NCI-H510A treated with DMSO at 0.1 percent for 48 hours (cell line): ENCODE measurements around the gene OLFM1.

Experiments used
- DNase-seq: peaks from one replicate; lab custom pipeline; 2025; lab: John Stamatoyannopoulos, UW

The OLFM1 gene

GRCh38 chr9:135090081-135090480 is 2.6 kb downstream of the OLFM1 start:
- DNase-seq, result no peak

GRCh38 chr9:135090547-135090946 is 3.1 kb downstream of the OLFM1 start:
- DNase-seq, result no peak

DNA sequence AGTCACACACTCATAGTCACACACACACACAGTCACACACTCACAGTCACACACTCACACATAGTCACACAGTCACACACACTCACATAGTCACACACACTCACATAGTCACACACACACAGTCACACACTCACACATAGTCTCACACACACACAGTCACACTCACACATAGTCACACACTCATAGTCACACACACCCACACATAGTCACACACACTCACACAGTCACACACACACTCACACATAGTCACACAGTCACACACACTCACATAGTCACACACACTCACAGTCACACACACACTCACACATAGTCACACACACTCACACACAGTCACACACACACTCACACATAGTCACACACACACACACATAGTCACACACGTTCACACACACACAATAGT is 4.1 kb downstream of the OLFM1 start:
- no peak for DNase-seq

GRCh38 chr9:135093111-135093510 is 5.6 kb downstream of the OLFM1 start:
- no peak for DNase-seq

GRCh38 chr9:135093911-135094584 is 6.6 kb downstream of the OLFM1 start:
- no peak for DNase-seq

DNA sequence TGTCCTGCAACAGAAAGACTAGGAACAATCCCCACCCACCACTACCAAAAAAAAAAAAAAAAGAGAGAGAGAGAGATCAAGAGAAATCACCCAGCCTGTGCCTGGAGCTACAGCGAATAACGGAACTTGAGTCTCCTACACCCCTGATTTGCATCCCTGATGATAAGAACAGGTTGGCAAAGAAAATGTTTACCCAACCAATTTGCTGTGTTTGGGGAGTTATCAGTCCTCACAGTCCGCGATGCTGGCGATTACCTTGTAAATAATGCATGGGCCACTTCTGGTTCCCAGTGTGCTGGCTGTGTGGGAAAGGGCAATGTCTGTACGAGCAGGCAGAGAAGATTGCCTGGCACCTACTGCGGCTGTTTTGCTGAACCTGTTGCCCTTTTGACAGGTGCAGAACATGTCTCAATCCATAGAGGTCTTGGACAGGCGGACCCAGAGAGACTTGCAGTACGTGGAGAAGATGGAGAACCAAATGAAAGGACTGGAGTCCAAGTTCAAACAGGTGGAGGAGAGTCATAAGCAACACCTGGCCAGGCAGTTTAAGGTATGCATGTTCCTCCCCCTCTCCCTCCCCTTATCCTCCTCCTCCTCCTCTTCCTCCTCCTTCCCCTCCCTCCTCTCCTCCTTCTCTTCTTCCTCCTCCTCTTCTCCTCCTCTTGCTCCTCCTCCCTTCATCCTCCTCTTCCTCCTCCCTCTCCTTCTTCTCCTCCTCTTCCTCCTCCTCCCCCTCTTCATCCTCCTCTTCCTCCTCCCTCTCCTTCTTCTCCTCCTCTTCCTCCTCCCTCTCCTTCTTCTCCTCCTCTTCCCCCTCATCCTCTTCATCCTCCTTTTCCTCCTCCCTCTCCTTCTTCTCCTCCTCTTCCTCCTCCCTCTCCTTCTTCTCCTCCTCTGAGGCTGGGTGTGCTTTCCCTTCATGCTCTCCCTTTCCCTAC is 8.3 kb downstream of the OLFM1 start:
- no peak for DNase-seq

DNA sequence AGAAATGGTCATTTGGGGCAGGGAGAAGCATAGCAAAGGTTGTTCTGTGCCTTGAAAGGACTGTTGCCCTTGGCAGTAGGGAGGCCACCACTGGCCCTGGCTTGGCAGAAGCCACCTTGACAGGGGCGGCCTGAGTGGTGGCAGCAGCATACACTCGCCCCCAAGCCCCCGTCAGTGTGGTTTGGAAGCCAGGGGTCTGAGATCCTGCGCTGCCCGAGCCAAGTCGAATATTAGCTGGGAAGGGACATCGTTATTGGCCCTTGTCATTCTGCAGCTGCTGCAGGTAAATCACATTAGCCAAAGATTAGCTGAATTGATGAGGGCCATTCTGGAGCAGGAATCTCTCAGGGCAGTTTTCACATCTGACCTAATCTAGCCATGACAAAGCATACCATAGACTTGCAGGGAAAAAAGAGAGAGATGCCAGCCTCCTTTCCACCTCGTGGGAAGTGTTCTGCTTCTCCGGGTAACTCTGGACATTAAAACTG is 9.0 kb downstream of the OLFM1 start:
- no peak for DNase-seq

GRCh38 chr9:135098400-135099105 is 11.1 kb downstream of the OLFM1 start:
- DNase-seq, result no peak

GRCh38 chr9:135099574-135099973 is 12.1 kb downstream of the OLFM1 start:
- DNase-seq, result no peak

GRCh38 chr9:135100241-135100681 is 12.8 kb downstream of the OLFM1 start:
- DNase-seq, result no peak

DNA sequence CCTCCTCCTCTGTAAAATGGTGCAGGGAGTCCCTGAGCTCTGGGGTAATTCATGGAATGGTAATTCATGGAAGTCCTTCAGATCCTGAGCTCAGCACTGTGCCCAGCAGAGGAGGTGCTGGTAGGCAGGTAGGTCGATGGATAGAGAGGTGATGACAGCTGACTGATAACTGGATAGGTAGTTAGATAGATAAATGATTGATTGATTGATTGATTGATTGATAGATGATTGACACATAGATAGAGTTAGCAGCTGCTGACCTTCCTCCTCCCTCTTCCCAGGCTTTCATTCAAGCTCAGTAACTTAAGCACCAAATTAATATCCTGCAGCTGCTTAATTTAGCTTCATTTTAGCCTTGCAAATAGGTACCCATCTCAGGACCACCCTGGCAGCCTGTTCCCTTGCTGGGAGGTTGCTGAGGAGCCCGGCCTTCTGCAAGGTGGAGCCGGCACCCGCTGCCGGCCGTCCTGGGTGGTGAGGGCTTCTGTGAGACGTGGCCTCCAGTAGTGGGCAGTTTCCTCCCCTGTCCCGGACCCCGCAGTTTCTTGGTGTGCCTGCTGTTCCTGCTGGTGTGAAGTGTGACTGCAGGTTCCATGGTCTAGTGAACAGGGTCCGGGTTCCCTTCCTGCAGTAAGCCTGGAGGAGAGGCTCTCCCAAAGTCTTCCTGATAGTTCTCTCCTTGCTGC is 13.4 kb downstream of the OLFM1 start:
- DNase-seq, result no peak

GRCh38 chr9:135101486-135101885 is 14.0 kb downstream of the OLFM1 start:
- DNase-seq, result no peak

GRCh38 chr9:135101926-135102325 is 14.5 kb downstream of the OLFM1 start:
- DNase-seq, result no peak

DNA sequence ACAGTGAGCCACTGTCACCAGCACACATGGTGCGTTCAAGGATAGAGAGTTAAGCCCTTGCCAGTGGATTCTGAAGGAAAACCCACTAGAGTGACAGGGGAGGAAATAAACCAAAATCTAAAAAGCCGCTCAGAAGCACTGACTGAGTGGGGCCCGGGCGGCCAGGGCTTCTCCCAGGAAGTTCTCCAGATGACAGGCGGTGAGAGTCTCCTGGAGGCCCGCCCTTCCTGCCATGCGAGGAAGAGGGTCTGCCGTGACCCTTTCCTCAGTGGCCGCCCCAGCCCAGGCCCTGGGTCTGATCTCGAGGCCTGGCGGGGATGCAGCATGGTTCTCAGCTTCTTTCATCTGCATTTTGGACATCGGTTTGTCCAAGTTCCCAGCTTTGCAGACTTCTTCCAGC is 14.9 kb downstream of the OLFM1 start:
- no peak for DNase-seq

GRCh38 chr9:135103001-135103446 is 15.6 kb downstream of the OLFM1 start:
- no peak for DNase-seq

DNA sequence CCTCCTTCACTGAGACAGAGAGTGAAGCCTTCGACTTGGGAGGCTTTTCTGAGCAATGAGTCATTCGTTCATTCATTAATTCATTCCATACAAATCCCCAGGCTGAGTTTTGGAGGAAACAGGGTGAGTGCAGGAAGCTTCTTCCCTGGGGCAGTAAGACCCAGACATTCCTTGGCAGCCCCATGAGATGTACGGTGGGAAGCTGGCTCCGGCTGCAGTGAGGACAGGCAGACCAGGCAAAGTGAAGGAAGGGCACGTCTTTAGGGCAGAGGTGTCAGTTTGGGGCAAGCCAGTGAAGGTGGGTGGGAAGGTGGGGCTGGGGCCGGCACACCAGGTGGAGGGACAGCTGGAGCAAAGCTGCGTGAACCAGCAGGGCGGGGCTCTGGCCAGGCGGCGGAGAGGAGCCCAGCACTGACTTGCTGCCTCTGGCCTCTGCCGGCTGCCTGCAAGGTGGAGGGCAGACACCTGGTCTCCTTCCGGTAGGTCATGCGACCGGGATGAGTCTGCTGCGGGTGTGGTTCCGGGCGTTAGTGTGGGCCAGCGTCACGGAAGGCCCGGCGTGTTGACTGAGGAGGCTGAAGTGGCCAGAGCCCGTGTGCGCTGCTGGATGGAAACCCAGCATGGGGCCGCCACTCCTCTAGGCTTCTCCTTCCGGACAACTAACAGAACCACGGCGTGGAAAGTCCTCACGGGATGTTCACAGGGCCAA is 16.6 kb downstream of the OLFM1 start:
- no peak for DNase-seq

- DNase-seq, result no peak
These were observed 17.3 kb downstream of the OLFM1 start for GRCh38 chr9:135104761-135105160.

DNA sequence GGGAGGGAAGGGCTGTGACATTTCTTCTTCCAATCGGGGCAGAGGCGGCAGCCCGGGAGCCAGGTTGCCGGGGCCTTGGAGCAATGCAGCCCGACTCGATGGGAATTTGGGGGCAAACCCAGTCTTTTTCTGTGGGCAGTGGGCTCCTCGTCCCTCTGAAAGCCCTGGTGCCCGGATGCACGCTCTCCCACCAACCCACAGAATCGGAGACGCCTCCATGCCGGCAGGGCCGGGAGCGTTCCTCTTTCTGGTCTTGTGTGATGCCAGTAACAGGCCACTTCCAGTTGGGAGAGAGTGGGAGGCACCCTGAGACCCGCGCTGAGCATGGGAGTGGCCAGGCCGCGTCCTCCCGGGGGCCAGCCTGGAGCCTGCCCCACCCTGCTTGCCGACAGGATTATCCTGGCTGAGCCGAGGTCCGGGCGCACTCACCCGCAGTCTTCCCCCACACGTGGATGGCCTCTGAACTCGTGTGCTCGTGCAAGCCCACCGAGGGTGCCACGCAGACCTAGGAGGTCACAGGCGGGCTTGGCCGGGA is 17.8 kb downstream of the OLFM1 start:
- DNase-seq, result no peak

GRCh38 chr9:135105938-135106491 is 18.5 kb downstream of the OLFM1 start:
- DNase-seq, result no peak

DNA sequence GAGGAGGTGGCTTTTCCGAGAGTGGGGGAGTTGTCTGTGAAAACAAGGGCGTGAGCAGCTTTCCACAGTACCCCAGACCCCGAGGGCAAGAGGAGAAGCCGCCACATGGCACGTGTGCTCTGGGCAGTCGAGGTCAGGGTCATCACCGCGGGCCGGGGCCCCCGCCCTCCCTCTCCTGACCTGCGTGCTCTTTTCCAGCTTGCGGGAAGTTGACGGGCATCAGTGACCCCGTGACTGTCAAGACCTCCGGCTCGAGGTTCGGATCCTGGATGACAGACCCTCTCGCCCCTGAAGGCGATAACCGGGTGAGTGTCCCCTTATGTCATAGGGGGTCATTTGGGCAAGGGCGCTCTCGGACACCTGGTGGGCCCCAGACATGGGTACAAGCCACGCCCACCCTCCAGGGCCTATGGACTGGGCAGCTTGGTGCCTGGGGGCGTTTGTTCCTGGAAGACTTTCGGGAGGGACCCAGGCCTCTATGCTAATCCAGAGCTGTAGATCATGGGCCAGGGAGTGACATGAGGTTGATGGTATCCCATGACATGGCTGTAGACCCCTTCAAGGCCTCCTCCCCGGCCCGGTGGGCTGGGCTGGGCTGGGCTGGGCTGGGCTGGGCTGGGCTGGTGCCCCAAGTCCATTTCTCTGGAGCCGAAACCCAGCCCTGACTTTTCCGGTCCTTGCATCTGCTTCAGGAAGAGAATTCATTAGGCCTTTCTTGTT is 19.2 kb downstream of the OLFM1 start:
- DNase-seq, result no peak
